Sigmoid colon (tissue), 7 donors: ENCODE results near the gene GNL1. TPM values are rescaled to one million over a fixed set of nuclear protein-coding genes. Genes with fewer than 3 reads are reported as not detected.
"Not testable (repeated sequence)": the region's sequence is repeated elsewhere in the genome, so short reads cannot be mapped to it uniquely, and the experiment has no call there.

Experiments
- DNase-seq: peaks from one replicate; pipeline ENCODE4 v3.0.0-alpha.2; 2019
- H3K27ac ChIP-seq, 4 donors: fragments of 200-600 bp; sonication (generic); one replicate each; pipeline ENCODE4 v1.5.1; 2016 to 2019; ENCODE audit warnings: mild to moderate bottlenecking in 1 of 4
- H3K27me3 ChIP-seq, 3 donors: fragments of 200-600 bp; sonication (generic); one replicate each; pipeline ENCODE4 v1.5.1; 2019; ENCODE audit warnings: mild to moderate bottlenecking in 1 of 3
- H3K36me3 ChIP-seq, 4 donors: fragments of 200-600 bp; sonication (generic); one replicate each; pipeline ENCODE4 v1.5.1; 2016 to 2019
- H3K4me1 ChIP-seq, 4 donors: fragments of 200-600 bp; sonication (generic); one replicate each; pipeline ENCODE4 v1.5.1; 2017 to 2019
- H3K4me3 ChIP-seq, 4 donors: fragments of 200-600 bp; sonication (generic); one replicate each; pipeline ENCODE4 v1.5.1; 2017 to 2019; ENCODE audit warnings: mild to moderate bottlenecking in 2 of 4, moderate library complexity in 1 of 4
- H3K9me3 ChIP-seq, 4 donors: fragments of 200-600 bp in 3 of 4; sonication (generic) in 3 of 4; one replicate each; pipeline versions ENCODE4 v1.5.1 to v1.6.1; 2013 to 2019
- EP300 ChIP-seq, 4 donors: sonication (generic); formaldehyde crosslinking; IDR thresholded peaks; one replicate each; pipeline ENCODE4 v1.6.1; 2017; ENCODE audit warnings: antibody characterized with exemption in 4 of 4
- POLR2A ChIP-seq, 2 donors: fragments of 450-650 bp; IDR thresholded peaks; one replicate each; pipeline ENCODE4 v1.6.1; 2016; ENCODE audit warnings: antibody characterized with exemption in 2 of 2, mild to moderate bottlenecking in 2 of 2, moderate library complexity in 2 of 2
- POLR2AphosphoS5 ChIP-seq, 4 donors: sonication (generic); formaldehyde crosslinking; IDR thresholded peaks; one replicate each; pipeline ENCODE4 v1.6.1; 2017; ENCODE audit warnings: antibody characterized with exemption in 4 of 4
- WGBS, 2 donors: extraction: QIAGEN DNeasy Blood & Tissue Kit; methylation state at CpG; one replicate each; pipeline ENCODE4 v1.1.7; 2013; 5-methylcytosine and 5-hydroxymethylcytosine counted together
- intact Hi-C: fragments of 100-400 bp; cut with DNase I; formaldehyde crosslinking; loops from one replicate; pipeline ENCODE4 v1.15.1; 2023
- polyA plus RNA-seq, 3 donors: library from polyadenylated mRNA; stranded (reverse); fragments of 200-250 nt; gene quantifications; one replicate each; pipeline ENCODE4 v1.2.3, GENCODE V29; 2013
- total RNA-seq, 4 donors: library from RNA; depleted of rRNA; stranded (reverse); fragments of >200 nt; gene quantifications; one replicate each; pipeline ENCODE4 v1.1.0, GENCODE V29; 2016
- donor health status: healthy with polysubstance abuse.
- donor health status: Bipolar disorder and iron deficiency.
- donor health status: healthy.

GNL1 gene
- total and polyA plus RNA-seq, 7 donors = 27.7 to 50.6 (median 35.7) TPM

DNA sequence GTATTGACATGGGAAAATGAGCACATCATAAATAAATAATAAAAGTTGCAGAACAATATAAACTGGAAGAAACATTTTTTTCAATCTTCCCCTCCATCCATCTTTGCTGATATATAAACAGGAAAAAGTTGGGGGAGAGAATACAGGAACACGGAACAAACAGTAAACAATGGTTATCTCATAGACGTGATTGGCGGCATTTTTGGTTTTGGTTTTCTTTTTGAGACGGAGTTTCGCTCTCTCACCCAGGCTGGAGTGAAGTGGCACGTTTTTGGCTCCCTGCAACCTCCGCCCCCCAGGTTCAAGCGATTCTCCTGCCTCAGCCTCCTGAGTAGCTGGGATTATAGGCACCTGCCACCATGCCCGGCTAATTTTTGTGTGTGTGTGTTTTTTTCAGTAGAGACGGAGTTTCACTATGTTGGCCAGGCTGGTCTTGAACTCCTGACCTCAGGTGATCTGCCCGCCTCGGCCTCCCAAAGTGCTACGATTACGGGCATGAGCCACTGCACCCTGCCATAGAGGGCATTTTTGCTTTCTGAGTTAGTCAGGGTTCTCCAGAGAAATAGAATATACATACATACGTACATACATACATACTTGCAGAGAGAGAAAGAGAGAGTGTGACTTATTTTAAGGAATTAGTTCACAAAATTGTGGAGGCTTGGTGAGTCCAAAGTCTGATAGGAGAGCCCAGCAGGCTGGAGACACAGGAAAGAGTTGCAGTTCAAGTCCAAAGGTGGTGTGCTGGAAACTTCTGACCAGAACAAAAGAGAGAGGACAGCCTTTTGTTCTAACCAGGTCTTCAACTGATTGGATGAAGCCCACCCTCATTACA, 22.6 kb downstream of the GNL1 start:
- no peak for DNase-seq
- intact Hi-C loops = loop anchor here (2.0 kb wide), 1 partner anchor 51 kb away; no protein-coding TSS in a partner anchor
- Histone ChIP-seq H3K9me3 (no peaks in the 10 kb centered on the region), H3K36me3 (no peaks in the 10 kb centered on the region), H3K27me3 (no peaks in the 10 kb centered on the region), H3K27ac (no peak overlapping the region), H3K4me1 (peaks cover 0 to 9% (median 0%) of the 10 kb centered on the region in 4 donors), H3K4me3 (no peak overlapping the region)
- WGBS, 2 donors = 69 to 75% methylated on average over 15 of the region's 15 CpGs
- no peak for TF ChIP-seq POLR2AphosphoS5 (IDR thresholded peaks at IDR 0.05)

- no peaks in the 10 kb centered on the region for H3K27me3 ChIP-seq
- no peak for TF ChIP-seq EP300 (IDR thresholded peaks at IDR 0.05)
- TF ChIP-seq POLR2AphosphoS5 (IDR thresholded peaks at IDR 0.05) = no peak
- no peak for TF ChIP-seq POLR2A (IDR thresholded peaks at IDR 0.05)
- H3K4me3 ChIP-seq = no peak overlapping the region
- H3K36me3 ChIP-seq = no peaks in the 10 kb centered on the region
- no peaks in the 10 kb centered on the region for H3K9me3 ChIP-seq
- H3K27ac ChIP-seq = no peak overlapping the region
- intact Hi-C loops = no loop called here
- DNase-seq = no peak
- WGBS, 2 donors = 52 to 62% methylated on average over 2 of the region's 2 CpGs
- H3K4me1 ChIP-seq = peaks cover 0 to 21% (median 4%) of the 10 kb centered on the region in 4 donors
These were observed 26.3 kb downstream of the GNL1 start for GRCh38 chr6:30530014-30530413.

DNA sequence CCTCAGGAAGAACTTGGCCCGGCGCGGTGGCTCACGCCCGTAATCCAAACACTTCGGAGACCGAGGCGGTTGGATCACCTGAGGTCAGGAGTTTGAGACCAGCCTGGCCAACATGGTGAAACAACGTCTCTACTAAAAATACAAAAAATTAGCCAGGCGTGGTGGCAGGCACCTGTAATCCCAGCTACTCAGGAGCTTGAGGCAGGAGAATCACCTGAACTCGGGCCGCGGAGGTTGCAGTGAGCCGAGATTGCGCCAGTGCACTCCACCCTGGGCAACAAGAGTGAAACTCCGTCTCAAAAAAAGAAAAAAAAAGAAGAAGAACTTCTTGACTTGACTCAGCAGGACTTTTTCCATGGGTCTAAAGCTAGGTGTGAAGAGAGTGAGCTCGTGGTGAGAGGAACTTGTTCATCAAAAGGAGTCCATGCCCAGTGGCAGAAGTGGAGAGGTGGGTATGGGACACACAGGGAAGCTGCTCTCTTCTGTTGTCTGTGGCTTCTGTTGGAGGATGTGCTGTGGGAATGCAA, 26.9 kb downstream of the GNL1 start:
- WGBS, 2 donors = 83 to 93% methylated on average over 17 of the region's 17 CpGs
- DNase-seq, H3K36me3 ChIP-seq, H3K27ac ChIP-seq, H3K27me3 ChIP-seq, intact Hi-C loops, H3K9me3 ChIP-seq, H3K4me3 ChIP-seq: not testable (repeated sequence)
- peaks cover 0 to 21% (median 4%) of the 10 kb centered on the region in 4 donors for H3K4me1 ChIP-seq

- H3K4me1 ChIP-seq = peaks cover 0 to 13% (median 6%) of the 10 kb centered on the region in 4 donors
- intact Hi-C loops, H3K36me3 ChIP-seq, H3K27ac ChIP-seq, H3K9me3 ChIP-seq, H3K27me3 ChIP-seq, DNase-seq, H3K4me3 ChIP-seq: not testable (repeated sequence)
- 96 to 97% methylated on average over 3 of the region's 3 CpGs for WGBS, 2 donors
These were observed 29.8 kb downstream of the GNL1 start for GRCh38 chr6:30526444-30526843.

DNA sequence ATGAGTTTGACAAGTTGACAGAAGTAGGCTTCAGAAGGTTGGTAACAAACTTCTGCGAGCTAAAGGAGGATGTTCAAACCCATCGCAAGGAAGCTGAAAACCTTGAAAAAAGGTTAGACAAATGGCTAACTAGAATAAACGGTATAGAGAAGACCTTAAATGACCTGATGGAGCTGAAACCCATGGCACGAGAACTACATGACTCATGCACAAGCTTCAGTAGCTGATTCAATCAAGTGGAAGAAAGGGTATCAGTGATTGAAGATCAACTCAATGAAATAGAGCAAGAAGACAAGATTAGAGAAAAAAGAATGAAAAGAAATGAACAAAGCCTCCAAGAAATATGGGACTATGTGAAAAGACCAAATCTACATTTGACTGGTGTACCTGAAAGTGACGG, 34.3 kb downstream of the GNL1 start:
- intact Hi-C loops, H3K4me3 ChIP-seq, DNase-seq, H3K36me3 ChIP-seq, H3K27me3 ChIP-seq, H3K9me3 ChIP-seq: not testable (repeated sequence)
- Histone ChIP-seq H3K27ac (peak overlapping the region in 1 of 4 donors; percentile 74), H3K4me1 (peaks cover 0 to 22% (median 20%) of the 10 kb centered on the region in 4 donors)
- 87% methylated on average over 5 of the region's 5 CpGs for WGBS, 2 donors

DNA sequence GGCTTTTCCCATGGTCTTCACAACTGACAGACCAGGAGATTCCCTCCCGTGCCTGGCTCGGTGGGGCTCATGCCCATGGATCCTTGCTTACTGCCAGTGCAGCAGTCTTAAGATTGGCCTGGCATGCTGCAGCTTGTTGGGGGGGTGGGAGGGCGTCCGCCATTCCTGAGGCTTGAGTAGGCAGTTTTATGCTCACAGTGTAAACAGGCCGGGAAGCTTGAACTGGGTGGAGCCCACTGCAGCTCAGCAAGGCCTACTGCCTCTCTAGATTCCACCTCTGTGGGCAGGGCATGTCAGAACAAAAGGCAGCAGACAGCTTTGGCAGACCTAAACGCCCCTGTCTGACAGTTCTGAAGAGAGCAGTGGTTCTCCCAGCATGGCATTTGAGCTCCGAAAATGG, 35.2 kb downstream of the GNL1 start:
- Histone ChIP-seq H3K4me1 (peaks cover 0 to 22% (median 20%) of the 10 kb centered on the region in 4 donors), H3K27ac (peak overlapping the region in 3 of 4 donors; percentile 74 to 81 (median 75))
- intact Hi-C loops, H3K27me3 ChIP-seq, H3K36me3 ChIP-seq, H3K9me3 ChIP-seq, H3K4me3 ChIP-seq: not testable (repeated sequence)
- peak in 1 of 4 donors; percentile 11 for TF ChIP-seq POLR2AphosphoS5 (IDR thresholded peaks at IDR 0.05)
- DNase-seq = peak; percentile 77
- 31 to 66% methylated on average over 7 of the region's 7 CpGs for WGBS, 2 donors

GRCh38 chr6:30520522-30520921, 35.8 kb downstream of the GNL1 start:
- no peak for DNase-seq
- no peak overlapping the region for H3K4me3 ChIP-seq
- peaks cover 0 to 24% (median 22%) of the 10 kb centered on the region in 4 donors for H3K4me1 ChIP-seq
- H3K36me3 ChIP-seq = no peaks in the 10 kb centered on the region
- TF ChIP-seq POLR2AphosphoS5 (IDR thresholded peaks at IDR 0.05) (peak; percentile 17 to 54 (median 34)), POLR2A (IDR thresholded peaks at IDR 0.05) (no peak)
- no peaks in the 10 kb centered on the region for H3K9me3 ChIP-seq
- peak overlapping the region in 3 of 4 donors; percentile 74 to 81 (median 75) for H3K27ac ChIP-seq
- intact Hi-C loops = no loop called here
- no peaks in the 10 kb centered on the region for H3K27me3 ChIP-seq
- WGBS, 2 donors = 92 to 95% methylated on average over 6 of the region's 6 CpGs

DNA sequence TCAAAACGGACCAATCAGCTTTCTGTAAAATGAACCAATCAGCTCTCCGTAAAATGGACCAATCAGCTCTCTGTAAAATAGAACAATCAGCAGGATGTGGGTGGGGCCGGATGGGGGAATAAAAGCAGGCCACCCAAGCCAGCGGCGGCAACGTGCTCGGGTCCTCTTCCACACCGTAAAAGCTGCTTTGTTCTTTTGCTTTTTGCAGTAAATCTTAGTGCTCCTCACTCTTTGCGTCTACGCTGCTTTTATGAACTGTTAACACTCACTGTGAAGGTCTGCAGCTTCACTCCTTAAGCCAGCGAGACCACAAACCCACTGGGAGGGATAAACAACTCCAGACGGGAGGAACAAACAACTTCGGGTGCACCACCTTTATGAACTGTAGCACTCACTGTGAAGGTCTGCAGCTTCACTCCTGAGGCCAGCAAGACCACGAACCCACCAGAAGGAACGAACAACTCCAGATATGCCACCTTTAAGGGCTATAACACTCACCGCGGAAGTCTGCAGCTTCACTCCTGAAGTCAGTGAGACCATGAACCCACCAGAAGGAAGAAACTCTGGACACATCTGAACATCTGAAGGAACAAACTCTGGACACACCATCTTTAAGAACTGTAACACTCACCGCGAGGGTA, 37.7 kb downstream of the GNL1 start:
- intact Hi-C loops = not testable (repeated sequence)
- 68 to 88% methylated on average over 19 of the region's 19 CpGs for WGBS, 2 donors

GRCh38 chr6:30517767-30518504, 38.4 kb downstream of the GNL1 start:
- H3K9me3 ChIP-seq, DNase-seq, H3K4me3 ChIP-seq, H3K27me3 ChIP-seq, H3K36me3 ChIP-seq: not testable (repeated sequence)
- intact Hi-C loops = loop anchor here (2.0 kb wide), 1 partner anchor 29 kb away; the partner anchor contains the start of gene HLA-E
- Histone ChIP-seq H3K4me1 (peaks cover 0 to 24% (median 22%) of the 10 kb centered on the region in 4 donors), H3K27ac (peak overlapping the region in 3 of 4 donors; percentile 22 to 89 (median 84))
- 92 to 95% methylated on average over 21 of the region's 21 CpGs for WGBS, 2 donors

More for the DNA sequence above, 37.7 kb downstream of the GNL1 start:
- not testable (repeated sequence) for H3K9me3 ChIP-seq, H3K36me3 ChIP-seq, DNase-seq, H3K4me3 ChIP-seq, H3K27me3 ChIP-seq
- Histone ChIP-seq H3K27ac (peak overlapping the region in 1 of 4 donors; percentile 75), H3K4me1 (peaks cover 0 to 24% (median 22%) of the 10 kb centered on the region in 4 donors)

GRCh38 chr6:30516754-30517076, 39.6 kb downstream of the GNL1 start:
- Histone ChIP-seq H3K27ac (peak overlapping the region; percentile 81 to 89 (median 85)), H3K4me3 (peak overlapping the region in 3 of 4 donors; percentile 50 to 54 (median 52)), H3K4me1 (peaks cover 0 to 24% (median 22%) of the 10 kb centered on the region in 4 donors)
- H3K36me3 ChIP-seq, H3K9me3 ChIP-seq, DNase-seq, H3K27me3 ChIP-seq: not testable (repeated sequence)
- 28 to 30% methylated on average over 9 of the region's 9 CpGs for WGBS, 2 donors
- intact Hi-C loops = loop anchor here (2.0 kb wide), 1 partner anchor 28 kb away; the partner anchor contains the start of gene HLA-E
